Keratinocyte (primary cell): Measurements from ENCODE around the gene OR4A15. TPM values are rescaled to one million over a fixed set of nuclear protein-coding genes. Genes with fewer than 3 reads are reported as not detected.

Experiments
- DNase-seq: peaks from one replicate; pipeline ENCODE4 v3.0.0-alpha.2; 2011; ENCODE audit warnings: low read depth, missing footprints, low spot score
- FAIRE-seq: peaks from 2 replicates; lab custom pipeline; 2011; peaks lifted over from hg19 to GRCh38; lab: Jason Lieb, UNC
- H2AFZ ChIP-seq: 2 replicates; pipeline ENCODE4 v1.6.0; 2012; ENCODE audit warnings: low read length, control low read depth, inconsistent platforms; ENCODE audit not compliant: control insufficient read depth
- H3K27ac ChIP-seq: 2 replicates; pipeline ENCODE4 v1.5.1; 2011; ENCODE audit warnings: low read length; ENCODE audit not compliant: control insufficient read depth, insufficient read depth
- H3K27me3 ChIP-seq: 3 replicates; pipeline ENCODE4 v1.6.0; 2011; ENCODE audit warnings: low read length; ENCODE audit not compliant: control insufficient read depth, insufficient read depth; ENCODE audit errors: extremely low read depth
- H3K36me3 ChIP-seq, 2 experiments: 2 replicates in 1 of 2; 3 replicates in 1 of 2; pipeline ENCODE4 v1.5.1; 2011; ENCODE audit warnings: low read length in 2 of 2, mild to moderate bottlenecking in 1 of 2; ENCODE audit not compliant: control insufficient read depth in 2 of 2, insufficient read depth in 2 of 2; ENCODE audit errors: extremely low read depth in 1 of 2
- H3K4me1 ChIP-seq: 3 replicates; pipeline ENCODE4 v1.5.1; 2011; ENCODE audit warnings: low read length; ENCODE audit not compliant: control insufficient read depth, insufficient read depth; ENCODE audit errors: extremely low read depth
- H3K4me2 ChIP-seq: 3 replicates; pipeline ENCODE4 v1.6.0; 2011; ENCODE audit warnings: low read depth, low read length; ENCODE audit not compliant: control insufficient read depth, insufficient read depth; ENCODE audit errors: extremely low read depth
- H3K4me3 ChIP-seq, 3 experiments: fragments of 200-600 bp in 1 of 3; sonication (generic) in 1 of 3; 2 replicates in 2 of 3; 3 replicates in 1 of 3; pipeline ENCODE4 v1.5.1; 2011 to 2016; ENCODE audit warnings: low read length in 3 of 3, mild to moderate bottlenecking in 3 of 3, control low read depth in 2 of 3, inconsistent platforms in 1 of 3, low read depth in 1 of 3, mixed read lengths in 1 of 3, mixed run types in 1 of 3, moderate library complexity in 1 of 3; ENCODE audit not compliant: control insufficient read depth in 2 of 3, insufficient read depth in 2 of 3; ENCODE audit errors: extremely low read depth in 1 of 3
- H3K79me2 ChIP-seq: 2 replicates; pipeline ENCODE4 v1.6.0; 2012; ENCODE audit warnings: low read length; ENCODE audit not compliant: control insufficient read depth, insufficient read depth
- H3K9ac ChIP-seq: 3 replicates; pipeline ENCODE4 v1.6.0; 2011; ENCODE audit warnings: low read length; ENCODE audit not compliant: control insufficient read depth, insufficient read depth; ENCODE audit errors: extremely low read depth
- H3K9me1 ChIP-seq: 3 replicates; pipeline ENCODE4 v1.6.0; 2011; ENCODE audit warnings: low read length; ENCODE audit not compliant: control insufficient read depth, insufficient read depth; ENCODE audit errors: extremely low read depth
- H3K9me3 ChIP-seq: 2 replicates; pipeline ENCODE4 v1.5.1; 2012; ENCODE audit warnings: low read depth, low read length; ENCODE audit not compliant: control insufficient read depth
- H4K20me1 ChIP-seq: 3 replicates; pipeline ENCODE4 v1.6.0; 2011; ENCODE audit warnings: low read length; ENCODE audit not compliant: control insufficient read depth, insufficient read depth; ENCODE audit errors: extremely low read depth
- CTCF ChIP-seq, 3 experiments: IDR thresholded peaks in 1 of 3; conservative IDR thresholded peaks in 1 of 3; optimal IDR thresholded peaks in 1 of 3; 2 replicates in 2 of 3; 3 replicates in 1 of 3; pipeline versions ENCODE3 to v1.5.1; 2011; ENCODE audit warnings: low read length in 3 of 3, mild to moderate bottlenecking in 3 of 3, moderate library complexity in 2 of 3, control low read depth in 1 of 3, inconsistent platforms in 1 of 3; ENCODE audit not compliant: insufficient read depth in 2 of 3; ENCODE audit errors: extremely low read depth in 1 of 3
- EZH2 ChIP-seq: IDR thresholded peaks from one replicate; pipeline ENCODE4 v1.6.1; 2012; ENCODE audit warnings: inconsistent platforms, mild to moderate bottlenecking, low read length, moderate library complexity
- dilution Hi-C: fragments of 300-500 bp; cut with MboI; formaldehyde crosslinking; loops from one replicate; pipeline ENCODE4 v1.7.0; 2020; ENCODE audit warnings: low sequenced_read_pairs; ENCODE audit not compliant: extremely low pct_ligation_motif_present
- polyA plus RNA-seq, 5 experiments: library from polyadenylated mRNA; depleted of rRNA in 3 of 5; stranded (reverse) in 3 of 5; stranded (forward) in 1 of 5; unstranded in 1 of 5; fragments of >200 nt; gene quantifications; 1 replicate in 1 of 5; 2 replicates in 3 of 5; 3 replicates in 1 of 5; pipeline versions ENCODE4 v1.2.1 to v1.2.3, GENCODE V29; 2011 to 2012; ENCODE audit warnings: missing spikeins in 2 of 5, low read depth in 1 of 5, low replicate concordance in 1 of 5

OR4A15 gene
- polyA plus RNA-seq, 1 donor (not counting 4 experiments of a cell fraction or from before 2014, with no cell fraction given): not detected

- Histone ChIP-seq H3K79me2 (no peaks in the 10 kb centered on the region), H3K27me3 (no peaks in the 10 kb centered on the region), H3K4me2 (no peak within 1 kb of the TSS), H4K20me1 (no peaks in the 10 kb centered on the region), H3K36me3 (no peaks in the 10 kb centered on the region), H2AFZ (no peak within 1 kb of the TSS), H3K4me3 (no peak within 1 kb of the TSS), H3K27ac (no peak within 1 kb of the TSS), H3K9me1 (no peaks in the 10 kb centered on the region), H3K4me1 (no peaks in the 10 kb centered on the region), H3K9ac (no peak within 1 kb of the TSS), H3K9me3 (no peaks in the 10 kb centered on the region)
- no peak for TF ChIP-seq EZH2
- no peak for FAIRE-seq
- dilution Hi-C loops: no loop called here
- DNase-seq: no peak
Observed at GRCh38 chr11:55342901-55343300, 24.9 kb upstream of the OR4A15 start, which contains the start of gene OR4A16. TSS of gene OR4A16 (plus strand) at chr11:55343201. CDS start at chr11:55343201, 0 bp downstream.

- H3K79me2 ChIP-seq: no peaks in the 10 kb centered on the region
- no peak overlapping the region for H2AFZ ChIP-seq
- TF ChIP-seq CTCF (optimal IDR thresholded peaks at IDR 0.05 in 1 of 3, IDR thresholded peaks at IDR 0.05 in 1 of 3, conservative IDR thresholded peaks at IDR 0.05 in 1 of 3; ENCODE audit: extremely low read depth in 1 of 3, insufficient read depth in 2 of 3, low read length in 3 of 3) (no peak), EZH2 (no peak)
- no peak for DNase-seq
- H3K4me2 ChIP-seq: no peak overlapping the region
- no peaks in the 10 kb centered on the region for H3K27me3 ChIP-seq
- H4K20me1 ChIP-seq: no peaks in the 10 kb centered on the region
- H3K27ac ChIP-seq: no peak overlapping the region
- H3K9me1 ChIP-seq: no peaks in the 10 kb centered on the region
- no peak for FAIRE-seq
- no peaks in the 10 kb centered on the region for H3K36me3 ChIP-seq
- no peaks in the 10 kb centered on the region for H3K9me3 ChIP-seq
- no peak overlapping the region for H3K4me3 ChIP-seq
- dilution Hi-C loops: no loop called here
- no peak overlapping the region for H3K9ac ChIP-seq
- H3K4me1 ChIP-seq: no peaks in the 10 kb centered on the region
Observed at GRCh38 chr11:55345306-55345705, 22.5 kb upstream of the OR4A15 start.

GRCh38 chr11:55349032-55349431 lies 18.7 kb upstream of the OR4A15 start:
- no peaks in the 10 kb centered on the region for H3K79me2 ChIP-seq
- H3K9ac ChIP-seq: no peak overlapping the region
- no peak for DNase-seq
- no peaks in the 10 kb centered on the region for H3K27me3 ChIP-seq
- H3K9me3 ChIP-seq: no peaks in the 10 kb centered on the region
- no peak for FAIRE-seq
- H4K20me1 ChIP-seq: no peaks in the 10 kb centered on the region
- H3K36me3 ChIP-seq: no peaks in the 10 kb centered on the region
- H3K4me2 ChIP-seq: no peak overlapping the region
- no peak overlapping the region for H3K27ac ChIP-seq
- H3K4me1 ChIP-seq: no peaks in the 10 kb centered on the region
- dilution Hi-C loops: no loop called here
- H3K4me3 ChIP-seq: no peak overlapping the region
- TF ChIP-seq CTCF (optimal IDR thresholded peaks at IDR 0.05 in 1 of 3, IDR thresholded peaks at IDR 0.05 in 1 of 3, conservative IDR thresholded peaks at IDR 0.05 in 1 of 3; ENCODE audit: extremely low read depth in 1 of 3, insufficient read depth in 2 of 3, low read length in 3 of 3) (no peak), EZH2 (no peak)
- H2AFZ ChIP-seq: no peak overlapping the region
- no peaks in the 10 kb centered on the region for H3K9me1 ChIP-seq
